Left renal pelvis (tissue), 4 donors: ENCODE results near the gene SLC25A45. TPM values are rescaled to one million over a fixed set of nuclear protein-coding genes. Genes with fewer than 3 reads are reported as not detected.

Source experiments
- DNase-seq, 4 donors: peaks; one replicate each; pipeline ENCODE4 v3.0.0-alpha.2; 2013; ENCODE audit warnings: low read depth in 4 of 4, low spot score in 3 of 4
- polyA plus RNA-seq, 4 donors: library from polyadenylated mRNA; unstranded; fragments of 120-200 nt; gene quantifications; one replicate each; pipeline ENCODE4 v1.2.1, GENCODE V29; 2013; ENCODE audit not compliant: insufficient read length in 4 of 4

The SLC25A45 gene
- polyA plus RNA-seq, 4 donors: 4.2 to 9.2 (median 6.1) TPM

GRCh38 chr11:65390099-65390941 lies 7.9 kb upstream of the SLC25A45 start:
- DNase-seq: no peak

- no peak for DNase-seq
Measured at GRCh38 chr11:65389294-65389980, 7.0 kb upstream of the SLC25A45 start.

- DNase-seq: no peak
Measured at GRCh38 chr11:65388731-65389130, 6.3 kb upstream of the SLC25A45 start.

- DNase-seq: peak in 2 of 4 donors; percentile 66 to 72
Measured at GRCh38 chr11:65386307-65387140, 4.1 kb upstream of the SLC25A45 start, which contains the start of gene FRMD8. Gene FRMD8 (plus strand): TSS chr11:65386637. CDS start chr11:65387037, 400 bp downstream.

GRCh38 chr11:65384301-65384889 lies 1.9 kb upstream of the SLC25A45 start:
- no peak for DNase-seq

- DNase-seq: no peak
Measured at GRCh38 chr11:65383778-65384177, 1.3 kb upstream of the SLC25A45 start.

- DNase-seq: no peak
Measured at GRCh38 chr11:65382804-65383368, 440 bp upstream of the SLC25A45 start.

- DNase-seq: peak in 1 of 4 donors; percentile 27
Measured at GRCh38 chr11:65381716-65382032, 772 bp downstream of the SLC25A45 start.

- no peak for DNase-seq
Measured at GRCh38 chr11:65380460-65381119, 1.9 kb downstream of the SLC25A45 start.

GRCh38 chr11:65379698-65380459 lies 2.6 kb downstream of the SLC25A45 start:
- DNase-seq: no peak

- DNase-seq: no peak
Measured at GRCh38 chr11:65378928-65379638, 3.4 kb downstream of the SLC25A45 start.

- no peak for DNase-seq
Measured at GRCh38 chr11:65378208-65378927, 4.1 kb downstream of the SLC25A45 start.

- DNase-seq: no peak
Measured at GRCh38 chr11:65377777-65378176, 4.7 kb downstream of the SLC25A45 start.

GRCh38 chr11:65377036-65377435 lies 5.4 kb downstream of the SLC25A45 start:
- no peak for DNase-seq

GRCh38 chr11:65376138-65376713 lies 6.2 kb downstream of the SLC25A45 start:
- DNase-seq: no peak

- DNase-seq: no peak
Measured at GRCh38 chr11:65375012-65375411, 7.4 kb downstream of the SLC25A45 start.

- DNase-seq: no peak
Measured at GRCh38 chr11:65373839-65374580, 8.4 kb downstream of the SLC25A45 start.
